OCI-M1 (cell line): Measurements from ENCODE around the gene ACTMAP.

ENCODE experiments used
- DNase-seq: peaks from one replicate; lab custom pipeline; 2025; lab: John Stamatoyannopoulos, UW

The ACTMAP gene

DNA sequence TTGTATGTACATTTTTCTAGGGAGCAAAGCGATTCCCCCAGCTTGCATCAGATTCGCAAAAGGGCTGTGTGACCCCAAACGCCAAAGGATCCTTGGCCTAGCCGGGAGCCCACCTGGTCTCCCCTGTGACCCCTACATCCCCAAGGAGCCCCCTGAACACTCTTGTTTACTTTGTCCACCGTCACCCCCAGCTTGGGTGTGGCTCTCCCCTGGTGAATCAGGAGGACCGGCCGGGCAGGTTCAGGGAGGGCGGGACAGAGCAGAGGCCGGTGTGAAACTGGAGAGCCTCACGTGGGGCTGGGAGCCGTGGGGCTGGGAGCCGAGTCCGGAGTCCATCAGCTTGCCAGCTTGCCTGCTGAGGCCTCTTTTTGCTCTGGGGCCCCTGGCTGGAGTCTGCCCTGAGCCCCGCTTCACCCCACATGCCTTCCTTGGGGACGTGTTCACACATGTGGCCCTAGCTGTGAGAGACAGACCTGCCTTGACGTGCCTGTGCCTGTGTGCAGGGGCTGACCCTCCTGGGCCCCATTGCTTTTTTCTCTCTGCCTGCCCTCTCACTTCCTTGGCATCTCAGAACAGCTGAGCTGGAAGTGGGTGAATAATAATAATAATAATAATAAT lies 31.4 kb downstream of the ACTMAP start:
- peak; percentile 30 for DNase-seq

DNA sequence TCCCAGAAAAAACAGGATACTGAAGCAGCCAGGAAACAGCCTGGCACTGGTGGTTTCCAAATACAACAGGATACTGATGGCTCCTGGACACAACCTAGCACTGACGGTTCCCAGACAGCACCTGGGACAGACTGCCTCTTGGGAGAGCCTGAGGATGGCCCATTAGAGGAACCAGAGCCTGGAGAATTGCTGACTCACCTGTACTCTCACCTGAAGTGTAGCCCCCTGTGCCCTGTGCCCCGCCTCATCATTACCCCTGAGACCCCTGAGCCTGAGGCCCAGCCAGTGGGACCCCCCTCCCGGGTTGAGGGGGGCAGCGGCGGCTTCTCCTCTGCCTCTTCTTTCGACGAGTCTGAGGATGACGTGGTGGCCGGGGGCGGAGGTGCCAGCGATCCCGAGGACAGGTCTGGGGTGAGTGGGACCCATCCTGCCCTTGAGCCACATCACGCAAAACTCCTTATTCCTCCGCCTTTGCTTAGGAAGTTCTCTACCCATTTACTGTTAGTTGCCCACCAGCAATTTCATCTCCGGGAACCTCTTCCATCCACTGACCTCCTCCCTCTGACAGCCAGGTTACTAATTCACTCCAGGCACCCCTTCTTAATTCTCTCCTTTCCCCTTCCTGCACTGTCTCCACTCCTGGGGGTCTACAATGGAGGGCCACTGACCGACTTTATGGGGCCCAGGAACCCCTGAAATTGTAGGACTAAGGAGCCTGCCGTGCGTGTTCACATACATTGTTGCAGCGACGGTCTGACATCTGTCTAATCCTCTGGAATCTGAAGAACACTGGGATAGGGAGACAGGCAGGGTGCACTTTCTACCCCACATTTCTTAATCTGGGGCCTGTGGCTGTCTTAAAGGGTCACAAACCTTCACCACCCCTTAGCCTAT lies 32.1 kb downstream of the ACTMAP start:
- DNase-seq = no peak

DNA sequence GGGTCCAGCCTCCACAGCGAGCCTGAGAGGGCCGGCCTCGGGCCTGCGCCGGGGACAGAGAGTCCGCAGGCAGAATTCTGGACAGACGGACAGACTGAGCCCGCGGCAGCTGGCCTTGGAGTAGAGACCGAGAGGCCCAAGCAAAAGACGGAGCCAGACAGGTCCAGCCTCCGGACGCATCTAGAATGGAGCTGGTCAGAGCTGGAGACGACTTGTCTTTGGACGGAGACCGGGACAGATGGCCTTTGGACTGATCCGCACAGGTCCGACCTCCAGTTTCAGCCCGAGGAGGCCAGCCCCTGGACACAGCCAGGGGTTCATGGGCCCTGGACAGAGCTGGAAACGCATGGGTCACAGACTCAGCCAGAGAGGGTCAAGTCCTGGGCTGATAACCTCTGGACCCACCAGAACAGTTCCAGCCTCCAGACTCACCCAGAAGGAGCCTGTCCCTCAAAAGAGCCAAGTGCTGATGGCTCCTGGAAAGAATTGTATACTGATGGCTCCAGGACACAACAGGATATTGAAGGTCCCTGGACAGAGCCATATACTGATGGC lies 32.9 kb downstream of the ACTMAP start:
- DNase-seq = no peak

DNA sequence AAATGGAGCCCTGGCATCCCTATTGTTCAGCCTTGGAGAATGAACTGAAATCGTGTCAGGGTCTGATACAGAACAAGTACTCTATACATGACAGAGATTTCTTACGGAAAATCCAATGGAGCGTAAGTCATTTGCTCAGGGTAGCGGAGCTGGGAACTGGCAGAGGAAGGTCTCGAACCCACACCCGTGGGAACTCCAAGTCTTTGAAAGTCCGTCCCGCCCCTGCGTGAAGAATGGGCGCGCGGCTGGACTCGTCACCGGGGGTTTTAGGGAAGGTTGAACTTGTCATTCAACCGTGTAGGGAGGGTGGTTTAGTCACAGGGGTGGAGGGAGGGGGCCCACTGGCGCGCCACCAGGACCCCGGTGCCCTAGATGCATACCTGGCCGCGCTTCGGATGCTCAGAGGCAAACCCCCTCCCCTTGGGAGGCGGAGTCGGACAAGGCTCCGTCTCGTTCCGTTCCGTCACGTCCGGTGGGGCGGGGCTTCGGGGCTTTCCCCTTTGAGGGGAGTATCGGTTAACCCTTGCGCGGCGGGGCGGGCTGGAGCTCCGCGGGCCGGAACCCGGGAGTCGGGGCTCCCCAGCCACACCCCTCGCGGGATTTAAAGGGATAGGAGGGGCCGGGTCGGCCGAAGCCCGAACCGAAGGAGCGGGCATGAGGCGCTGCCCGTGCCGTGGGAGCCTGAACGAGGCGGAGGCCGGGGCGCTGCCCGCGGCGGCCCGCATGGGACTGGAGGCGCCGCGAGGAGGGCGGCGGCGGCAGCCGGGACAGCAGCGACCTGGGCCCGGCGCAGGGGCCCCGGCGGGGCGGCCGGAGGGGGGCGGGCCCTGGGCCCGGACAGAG lies 33.6 kb downstream of the ACTMAP start, which contains the start of the genes COQ8B and ITPKC:
TSS of gene COQ8B (minus strand) at position 405 of the 843 bp plus-strand sequence. CDS start 2,254 bp downstream, outside the sequence.
TSS of gene ITPKC (plus strand) at position 631 of the 843 bp plus-strand sequence. CDS start at position 655, 24 bp downstream.
- DNase-seq = peak; percentile 99

DNA sequence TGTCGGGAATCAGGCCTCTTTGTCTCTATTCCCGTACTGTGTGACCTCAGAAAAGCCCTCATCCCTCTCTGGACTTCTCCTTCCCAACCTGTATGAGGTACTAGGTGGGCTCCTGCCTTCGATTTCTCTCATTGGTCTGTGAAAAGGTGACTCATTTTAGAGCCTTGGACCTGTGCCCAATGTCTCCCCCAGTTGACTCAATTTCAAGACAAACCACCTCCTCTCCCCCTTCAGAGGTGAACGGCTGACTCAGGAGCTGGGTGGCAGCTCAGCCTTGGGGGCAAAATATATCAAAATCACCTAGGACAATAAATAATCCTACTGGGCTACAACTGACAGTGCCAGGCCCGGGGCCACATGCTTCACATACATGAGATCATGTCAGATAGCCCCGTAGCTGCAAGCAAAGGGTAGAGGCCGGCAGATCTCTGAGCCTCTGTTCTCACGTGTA lies 34.2 kb downstream of the ACTMAP start:
- DNase-seq = no peak

DNA sequence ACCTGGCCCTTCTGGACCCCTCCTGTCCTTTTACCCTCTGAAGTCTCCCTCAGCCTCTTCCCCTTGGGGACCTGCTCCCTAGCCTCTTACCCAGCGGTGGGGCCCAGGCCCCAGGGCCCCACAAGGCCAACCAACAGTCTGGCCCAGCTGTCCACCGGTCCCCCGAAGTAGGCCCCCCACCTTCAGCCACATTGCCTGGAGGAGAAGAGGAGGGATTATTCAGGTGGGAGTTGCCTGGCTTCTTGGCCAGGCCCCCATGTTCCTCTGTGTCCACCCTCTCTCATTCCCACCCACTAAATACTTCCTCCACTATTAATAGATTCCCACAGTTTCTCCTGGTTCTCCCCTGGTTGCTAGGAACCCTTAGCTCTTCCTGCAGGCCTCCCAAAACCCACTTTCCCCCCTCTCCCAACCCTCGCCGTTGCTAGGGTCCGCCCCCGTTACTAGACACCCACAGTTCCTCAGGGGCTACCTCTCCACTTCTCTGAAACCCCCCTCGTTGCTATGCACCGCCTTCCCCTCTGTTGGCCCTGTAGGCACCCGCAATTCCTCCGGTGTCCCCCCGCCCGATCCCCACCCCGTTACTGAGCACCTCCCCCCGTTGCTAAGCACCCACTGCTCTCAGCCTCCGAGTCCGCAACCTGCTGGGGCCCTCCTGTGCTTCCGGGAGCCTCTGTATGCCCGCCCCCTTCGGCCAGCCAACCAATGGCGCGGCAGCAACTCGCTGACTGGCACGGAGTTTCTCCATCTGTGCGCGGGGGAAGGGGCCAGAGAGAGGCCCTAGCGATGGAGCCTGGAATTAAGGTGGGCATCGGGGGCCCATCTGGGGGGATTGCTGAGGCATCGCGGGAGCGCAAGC lies 35.6 kb downstream of the ACTMAP start:
- peak; percentile 96 for DNase-seq

DNA sequence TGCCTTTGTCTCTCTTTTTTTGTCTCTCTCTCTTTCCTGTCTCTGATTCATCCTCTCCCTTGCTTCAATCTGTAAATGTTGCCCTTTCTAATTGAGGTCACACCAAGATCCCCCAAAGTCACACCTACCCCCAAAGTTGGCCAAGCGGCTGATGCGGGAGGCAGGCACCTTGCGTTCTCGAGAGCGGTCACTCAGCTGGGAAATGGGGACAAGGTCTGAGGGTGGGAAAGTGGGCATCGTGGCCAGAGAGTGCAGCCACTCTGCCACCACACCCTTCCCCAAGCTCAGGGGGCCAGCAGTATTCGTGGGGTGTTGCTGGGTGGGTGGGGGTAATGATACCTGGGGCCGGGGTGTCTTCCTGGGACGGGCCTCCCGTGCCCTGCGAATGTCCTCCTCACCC lies 36.3 kb downstream of the ACTMAP start:
- no peak for DNase-seq

DNA sequence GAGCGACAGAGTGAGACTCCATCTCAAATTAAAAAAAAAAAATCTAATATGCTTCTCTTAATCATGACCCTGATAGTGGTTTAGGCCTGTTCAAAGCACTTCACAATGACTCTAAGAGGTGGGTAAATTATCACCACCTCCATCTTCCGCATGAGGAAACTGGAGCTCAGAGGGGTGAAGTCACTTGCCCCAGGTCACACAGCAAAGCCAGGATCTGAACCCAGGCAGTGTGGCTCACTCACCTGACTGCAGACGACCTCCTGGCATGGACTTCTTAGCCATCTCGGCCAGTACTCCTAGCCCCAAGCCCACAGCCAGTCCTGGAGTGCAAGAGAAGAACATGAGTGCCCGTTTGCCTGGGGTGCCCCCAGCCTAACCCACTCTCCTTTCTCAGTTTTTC lies 40.5 kb downstream of the ACTMAP start:
- no peak for DNase-seq

DNA sequence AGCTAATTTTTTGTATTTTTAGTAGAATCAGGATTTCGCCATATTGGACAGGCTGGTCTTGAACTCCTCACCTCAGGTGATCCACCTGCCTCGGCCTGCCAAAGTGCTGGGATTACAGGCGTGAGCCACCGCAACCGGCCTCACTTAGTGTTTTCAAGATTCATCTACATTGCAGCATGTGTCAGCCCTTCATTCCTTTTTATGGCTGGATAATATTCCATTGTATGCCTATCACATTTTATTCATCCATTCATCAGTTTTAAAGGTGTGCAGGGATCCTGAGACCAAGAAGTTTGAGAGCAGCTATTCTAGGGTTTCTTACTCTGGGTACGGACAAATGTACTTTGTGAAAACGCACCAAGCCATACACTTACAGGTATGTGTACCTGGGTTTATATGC lies 42.7 kb downstream of the ACTMAP start:
- DNase-seq = no peak

DNA sequence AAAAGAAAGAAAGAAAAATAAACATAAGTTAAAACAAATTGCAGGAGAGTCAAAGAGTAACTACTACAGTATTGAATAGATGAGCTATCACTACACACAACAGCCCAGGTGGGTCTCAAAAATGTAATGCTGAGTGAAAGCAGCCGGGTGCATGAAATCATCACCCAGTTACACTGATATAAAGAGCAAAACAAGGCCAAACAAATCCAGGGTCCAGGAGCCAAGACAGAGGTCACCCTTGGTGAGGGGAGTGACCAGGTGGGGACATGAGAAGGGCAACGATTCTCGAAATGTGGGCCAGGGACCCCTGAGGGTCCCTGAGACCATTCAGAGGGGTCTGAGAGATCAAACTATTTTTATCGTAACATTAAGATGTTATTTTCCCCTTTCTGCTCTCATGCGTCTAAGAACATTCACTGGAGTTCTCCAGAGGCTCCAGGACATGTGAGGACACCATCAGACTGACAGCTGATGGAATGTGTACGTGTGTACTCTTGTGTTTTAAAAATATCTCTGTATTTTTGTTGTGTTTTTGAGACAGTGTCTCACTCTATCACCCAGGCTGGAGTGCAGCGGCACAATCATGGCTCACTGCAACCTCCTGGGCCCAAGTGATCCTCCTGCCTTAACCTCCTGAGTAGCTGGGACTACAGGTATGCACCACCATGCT lies 44.2 kb downstream of the ACTMAP start:
- DNase-seq = no peak

DNA sequence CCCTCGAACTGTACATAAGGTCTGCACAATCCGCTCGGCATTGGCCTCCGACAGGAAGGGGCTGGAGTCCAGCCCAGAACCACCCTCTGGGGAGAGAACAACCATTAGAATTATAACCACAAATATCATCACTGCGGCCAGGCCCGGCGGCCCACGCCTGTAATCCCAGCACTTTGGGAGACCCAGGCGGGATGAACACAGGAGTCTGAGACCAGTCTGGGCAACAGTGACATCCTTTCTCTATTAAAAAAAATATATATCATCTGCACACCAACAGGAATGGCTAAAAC lies 45.0 kb downstream of the ACTMAP start:
- DNase-seq = no peak

DNA sequence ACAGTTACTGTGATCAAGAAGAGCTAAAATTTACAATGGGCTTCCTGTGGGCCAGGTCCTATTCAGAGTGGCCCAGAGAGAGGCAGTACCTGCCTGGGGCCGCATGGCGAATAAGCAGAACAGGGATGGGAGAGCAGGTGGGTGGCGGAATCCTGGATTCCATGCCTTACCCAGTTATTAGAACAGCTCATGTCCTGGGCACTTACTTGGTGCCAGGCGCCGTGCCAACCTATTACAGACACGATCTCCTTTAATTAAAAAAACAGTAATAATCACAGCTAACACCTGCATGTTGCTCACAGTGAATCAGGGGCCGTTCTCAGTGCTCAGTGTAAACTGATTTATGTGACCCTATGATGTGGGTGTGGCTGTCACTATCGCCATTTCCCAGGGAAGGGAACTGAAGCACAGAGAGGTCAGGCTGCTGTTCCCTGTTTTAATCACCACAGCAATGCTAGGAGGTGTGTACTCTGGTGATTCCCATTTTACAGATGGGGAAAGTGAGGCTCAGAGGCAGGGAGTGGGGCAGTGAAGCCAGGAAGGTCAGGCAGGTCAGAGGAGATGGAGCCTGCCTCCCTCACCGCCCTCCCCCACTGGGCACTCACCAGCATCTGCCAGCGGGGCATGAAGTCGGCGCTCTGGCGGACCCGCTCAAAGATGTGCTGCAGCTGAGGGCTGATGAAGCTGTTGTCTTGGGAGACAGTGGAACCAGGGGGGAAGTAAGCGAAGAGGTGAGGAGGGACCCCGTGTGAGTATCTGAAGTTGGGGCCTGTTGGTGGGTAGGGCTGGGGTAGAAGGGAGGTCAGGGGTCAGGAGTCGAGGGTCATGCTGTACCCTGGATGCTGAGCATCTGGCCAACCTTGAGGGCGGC lies 45.6 kb downstream of the ACTMAP start:
- no peak for DNase-seq

DNA sequence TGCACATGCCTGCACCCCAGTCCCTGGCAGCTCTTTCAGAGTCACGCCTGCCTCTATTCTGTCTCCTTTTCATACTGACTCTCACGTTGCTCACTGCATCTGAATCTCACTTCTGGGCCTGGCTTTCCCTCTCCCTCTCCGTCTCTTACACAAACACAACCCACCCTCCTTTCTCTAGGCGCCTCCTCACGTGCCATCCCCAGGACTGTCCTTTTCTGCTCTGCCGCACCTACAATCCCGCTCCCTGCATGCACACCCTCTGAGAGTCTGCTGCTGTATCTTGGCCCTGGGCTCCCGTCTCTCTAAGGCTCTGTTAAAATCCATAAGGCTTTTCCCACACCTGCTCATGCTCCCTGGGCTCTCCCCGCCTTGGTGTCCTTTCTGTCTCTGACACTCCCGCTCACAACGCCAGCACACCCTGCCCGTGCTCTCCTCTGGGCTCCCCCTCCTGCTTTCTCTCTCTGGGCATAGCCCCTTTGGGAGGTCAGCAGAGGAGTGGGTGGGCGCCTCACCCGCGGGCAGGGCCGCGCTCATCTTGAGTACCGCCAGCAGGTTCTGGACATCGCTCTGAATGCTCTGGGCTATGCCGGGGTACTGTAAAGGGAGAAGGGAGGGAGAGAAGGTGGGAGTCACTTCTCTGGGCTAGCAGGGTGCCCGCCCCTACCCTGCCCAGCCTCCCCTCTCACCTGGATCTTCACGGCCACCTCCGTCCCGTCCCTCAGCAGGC lies 47.1 kb downstream of the ACTMAP start:
- no peak for DNase-seq

DNA sequence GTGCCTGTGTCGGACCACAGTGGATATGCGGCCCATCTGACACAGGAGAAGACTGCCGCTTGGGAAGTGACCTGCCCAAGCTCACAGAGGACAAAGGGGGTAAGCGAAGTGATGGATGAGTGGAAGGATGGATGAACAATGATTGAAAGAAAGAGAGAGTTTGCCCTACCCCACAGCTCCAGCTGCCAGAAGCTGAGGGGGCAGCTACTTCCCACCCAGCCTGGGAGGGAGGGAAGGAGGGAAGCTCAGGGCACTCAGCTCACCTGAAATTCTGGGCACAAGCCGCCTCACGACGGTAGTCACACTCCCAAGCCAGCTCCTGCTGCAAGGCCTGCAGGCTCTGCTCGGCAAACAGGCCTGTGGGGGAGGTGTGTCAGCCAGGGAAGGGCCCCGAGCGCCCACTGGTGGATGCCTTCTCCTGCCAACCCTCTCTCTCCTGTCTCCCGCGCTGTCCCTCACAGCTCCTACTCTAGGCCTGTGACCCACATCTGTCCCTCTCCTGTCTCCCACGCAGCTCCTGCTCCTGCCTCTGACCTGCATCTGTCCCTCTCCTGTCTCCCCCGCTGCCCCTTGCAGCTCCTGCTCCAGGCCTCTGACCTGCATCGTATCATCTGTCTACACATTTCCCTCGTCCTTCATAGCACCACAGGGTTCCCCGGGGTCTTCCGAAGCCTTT lies 47.8 kb downstream of the ACTMAP start:
- DNase-seq = peak; percentile 79

DNA sequence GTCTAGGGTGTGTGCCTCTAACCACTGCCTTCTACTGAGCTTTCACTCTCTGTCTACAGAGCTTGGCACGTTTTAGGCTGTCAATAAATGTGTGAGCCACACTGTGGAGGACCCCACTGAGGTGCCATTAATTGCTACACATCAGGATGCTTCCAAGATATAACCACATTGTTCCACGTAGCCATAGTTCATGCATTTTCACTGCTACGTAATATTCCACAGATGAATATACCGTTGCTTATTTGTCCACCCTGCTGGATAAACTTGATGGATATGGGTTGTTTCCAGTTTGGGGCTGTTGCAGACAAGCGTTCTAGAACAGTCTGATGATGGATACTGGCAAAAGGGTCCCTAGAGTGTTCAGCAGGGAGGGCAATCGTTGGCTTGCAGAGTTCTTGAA lies 48.5 kb downstream of the ACTMAP start:
- no peak for DNase-seq

DNA sequence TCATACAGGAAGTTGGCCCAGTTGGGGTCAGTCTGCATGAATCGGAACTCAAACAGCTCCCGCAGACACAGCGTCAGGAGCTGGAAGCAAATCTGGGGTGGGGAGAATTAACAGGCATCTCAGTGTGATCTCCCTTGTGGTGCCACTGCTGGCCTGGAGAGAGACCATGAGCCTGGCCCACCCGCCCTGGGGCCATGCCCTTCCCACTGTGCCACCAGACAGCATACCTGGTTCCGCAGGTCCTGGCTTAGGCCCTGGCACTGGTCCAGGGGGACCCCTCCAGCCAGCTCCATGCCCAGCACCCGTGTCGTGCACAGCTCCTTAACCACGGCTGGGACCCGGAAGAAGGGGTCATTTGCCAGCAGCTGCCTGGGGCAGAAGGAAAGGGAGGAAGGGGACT lies 50.2 kb downstream of the ACTMAP start:
- no peak for DNase-seq

DNA sequence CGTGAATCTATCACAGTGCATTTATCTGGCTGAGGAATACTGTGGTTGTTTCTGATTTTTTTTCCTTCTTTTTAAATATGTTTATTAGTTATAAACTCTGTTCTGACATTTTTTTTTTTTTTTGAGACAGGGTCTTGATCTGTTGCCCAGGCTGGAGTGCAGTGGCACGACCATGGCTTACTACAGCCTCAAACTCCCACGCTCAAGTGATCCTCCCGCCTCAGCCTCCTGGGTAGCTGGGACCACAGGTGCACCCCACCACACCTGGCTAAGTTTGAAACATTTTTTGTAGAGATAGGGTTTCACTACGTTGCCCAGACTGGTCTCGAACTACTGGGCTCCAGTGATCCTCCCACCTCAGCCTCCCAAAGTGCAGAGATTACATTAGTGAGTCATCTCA lies 53.3 kb downstream of the ACTMAP start:
- DNase-seq = no peak

DNA sequence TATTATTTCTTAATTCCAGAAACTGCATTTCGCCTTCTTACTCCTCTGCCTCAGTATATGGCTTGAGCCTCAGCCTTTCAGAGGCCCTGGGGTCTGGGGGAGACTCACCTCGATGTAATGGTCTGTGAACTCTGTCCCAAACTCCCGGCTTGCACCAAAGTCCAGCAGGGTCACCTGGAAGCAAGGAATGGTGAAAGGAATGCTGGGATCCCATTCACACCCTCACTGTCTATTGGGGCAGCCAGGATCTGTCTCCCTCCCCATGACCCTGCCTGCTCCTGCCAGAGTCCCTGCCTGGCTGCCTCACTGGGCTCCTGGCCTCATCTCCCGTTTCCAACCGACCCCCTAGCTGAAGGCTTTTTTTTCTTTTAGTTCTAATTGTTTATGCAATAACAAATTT lies 54.4 kb downstream of the ACTMAP start:
- DNase-seq = no peak
